Fibroblast of peridontal ligament (primary cell): Measurements from ENCODE around the gene BET1L.
"Not testable (repeated sequence)": the region's sequence is repeated elsewhere in the genome, so short reads cannot be mapped to it uniquely, and the experiment has no call there.

Experiments used
- DNase-seq: peaks from one replicate; pipeline ENCODE4 v3.0.0-alpha.2; 2010; ENCODE audit errors: extremely low read depth

The BET1L gene

DNA sequence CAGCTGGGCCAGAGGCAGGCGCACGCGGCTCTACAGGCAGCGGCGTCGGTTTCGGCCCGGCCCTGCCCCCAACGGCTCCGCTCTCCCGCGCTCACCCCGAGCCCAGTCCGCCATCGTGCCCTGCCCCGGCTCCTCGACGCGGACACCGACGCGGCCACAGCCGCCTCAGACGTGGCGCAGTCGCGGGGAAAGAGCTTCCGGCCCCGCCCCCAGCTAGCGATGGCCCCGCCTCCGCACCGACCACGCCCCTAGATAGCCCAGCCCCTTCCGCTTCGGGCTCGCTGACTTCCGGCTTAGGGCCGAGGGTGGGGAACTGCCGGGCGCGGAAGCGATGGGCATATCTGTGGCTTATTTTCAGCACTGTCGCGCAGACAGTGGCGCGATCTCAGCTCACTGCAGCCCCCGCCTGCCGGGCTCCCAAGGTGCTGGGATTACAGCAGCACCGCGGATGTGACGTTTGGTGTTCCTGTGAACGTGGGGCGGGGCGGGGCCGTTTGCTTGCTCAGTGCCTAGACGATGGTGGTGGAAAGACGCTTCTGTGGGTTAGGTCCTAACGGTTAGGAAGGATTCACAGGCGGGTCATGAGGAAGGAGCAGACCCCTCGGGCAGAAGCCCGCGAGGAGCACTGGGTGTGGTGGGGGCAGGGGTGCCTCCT lies at the start of gene BET1L, which contains the start of gene RIC8A:
Gene BET1L, minus strand, starts transcription at position 192 of the 655 bp plus-strand sequence. Its CDS starts 78 bp downstream, at position 114.
Gene RIC8A, plus strand, starts transcription at position 501 of the 655 bp plus-strand sequence. CDS start 1,147 bp downstream, outside the sequence.
- peak; percentile 97 for DNase-seq

- no peak for DNase-seq
Measured at GRCh38 chr11:255816-256215, 48.6 kb upstream of the BET1L start.

DNA sequence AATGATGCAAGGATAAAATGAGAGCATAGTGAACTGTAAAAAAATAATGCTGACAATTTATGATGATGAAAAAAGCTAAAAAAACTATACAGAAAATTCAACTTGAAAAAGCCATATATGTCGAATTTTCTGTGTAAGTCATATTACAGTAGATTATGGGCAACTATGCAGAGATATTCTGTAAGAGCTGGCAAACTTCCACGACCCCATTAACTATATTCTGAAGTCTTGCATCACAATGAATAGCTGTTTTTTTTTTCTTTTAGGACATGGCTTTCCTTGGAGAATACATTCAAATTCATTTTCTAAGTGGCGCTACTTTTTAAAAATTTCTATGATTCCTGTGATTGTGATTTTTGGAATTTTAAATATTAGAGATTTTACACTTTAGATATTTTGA lies 48.0 kb upstream of the BET1L start:
- DNase-seq, result peak; percentile 34

GRCh38 chr11:253886-254270 lies 46.7 kb upstream of the BET1L start:
- no peak for DNase-seq

DNA sequence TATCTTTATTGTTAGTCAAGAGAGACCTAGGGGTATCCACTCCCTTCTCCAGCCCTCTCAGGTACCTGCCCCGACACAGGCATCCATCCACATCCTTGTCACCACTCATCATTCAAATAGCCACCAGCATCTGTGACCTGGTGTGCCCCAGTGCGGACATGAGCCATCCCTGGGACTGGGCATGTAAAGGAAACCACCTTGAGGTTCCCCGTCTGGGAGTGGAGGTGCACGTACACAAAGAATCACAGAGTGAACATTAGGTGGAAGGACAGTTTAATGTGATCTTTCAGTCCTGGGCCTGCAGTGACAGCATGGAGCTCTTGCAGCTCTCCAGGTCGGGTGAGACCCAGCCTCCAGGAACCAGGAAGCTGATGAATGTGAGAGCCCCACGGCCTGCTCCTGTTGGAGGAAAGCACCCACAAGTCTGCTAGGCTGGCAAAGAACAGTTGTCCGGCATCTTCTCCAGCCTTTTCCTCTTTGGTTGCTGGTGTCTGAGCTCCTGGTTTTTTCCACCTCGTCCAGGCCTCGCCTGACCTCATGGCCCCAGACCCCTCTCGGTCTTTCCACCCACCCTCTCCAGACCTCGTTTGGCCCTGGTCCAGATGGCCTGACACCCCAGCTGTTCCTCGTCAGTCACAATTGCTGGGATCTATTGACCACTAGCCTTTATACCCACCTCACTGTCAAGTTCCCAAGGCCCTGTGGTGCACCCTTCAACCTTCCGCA lies 46.1 kb upstream of the BET1L start:
- no peak for DNase-seq

DNA sequence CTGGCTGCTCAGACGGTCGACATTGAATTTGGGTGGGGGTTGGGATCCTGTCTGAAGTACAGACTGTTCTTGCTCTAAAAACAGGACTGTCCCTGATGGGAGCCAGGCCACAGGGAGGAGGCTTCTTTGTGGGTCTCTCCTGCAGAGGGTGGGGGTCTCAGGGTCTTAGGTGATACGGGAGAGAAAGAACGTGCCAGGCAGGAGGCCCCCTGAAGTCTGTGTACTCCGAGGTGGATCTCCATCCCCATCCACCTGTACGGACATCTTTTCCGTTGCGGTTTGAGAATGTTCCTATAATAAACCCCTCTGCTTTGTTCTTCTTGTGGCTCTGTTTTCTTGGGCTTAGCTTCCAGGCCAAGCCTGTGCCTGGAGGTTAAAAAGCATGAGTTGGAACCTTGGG lies 45.5 kb upstream of the BET1L start:
- DNase-seq, result no peak

- no peak for DNase-seq
Measured at GRCh38 chr11:251550-251949, 44.4 kb upstream of the BET1L start.

DNA sequence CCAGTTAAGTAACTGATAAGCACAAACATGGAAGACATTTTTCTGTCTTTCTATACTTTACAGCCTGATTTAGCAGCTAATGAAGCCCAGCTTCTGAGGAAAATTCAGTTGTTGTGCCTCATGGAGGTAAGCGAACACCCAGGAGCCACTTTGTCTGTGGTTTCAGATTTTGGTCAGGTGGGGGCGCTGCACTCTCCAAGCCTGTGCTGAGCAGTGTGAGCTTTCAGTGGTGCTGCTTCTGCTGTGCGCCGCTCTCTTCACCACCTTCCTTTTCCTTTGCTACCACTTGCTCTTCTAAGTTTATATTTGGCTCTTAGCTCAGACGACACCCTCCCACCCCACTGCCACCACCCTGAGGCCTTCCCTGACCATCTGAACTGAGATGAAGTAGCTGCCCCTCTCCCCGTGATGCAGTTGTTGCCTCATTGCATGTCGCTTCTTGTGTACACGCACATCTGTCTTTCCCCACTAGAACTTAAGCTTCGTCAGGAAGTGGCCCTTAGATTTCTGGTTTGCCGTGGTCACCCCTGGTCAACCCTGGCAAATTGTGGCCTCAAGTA lies 43.6 kb upstream of the BET1L start:
- DNase-seq, result peak; percentile 59

DNA sequence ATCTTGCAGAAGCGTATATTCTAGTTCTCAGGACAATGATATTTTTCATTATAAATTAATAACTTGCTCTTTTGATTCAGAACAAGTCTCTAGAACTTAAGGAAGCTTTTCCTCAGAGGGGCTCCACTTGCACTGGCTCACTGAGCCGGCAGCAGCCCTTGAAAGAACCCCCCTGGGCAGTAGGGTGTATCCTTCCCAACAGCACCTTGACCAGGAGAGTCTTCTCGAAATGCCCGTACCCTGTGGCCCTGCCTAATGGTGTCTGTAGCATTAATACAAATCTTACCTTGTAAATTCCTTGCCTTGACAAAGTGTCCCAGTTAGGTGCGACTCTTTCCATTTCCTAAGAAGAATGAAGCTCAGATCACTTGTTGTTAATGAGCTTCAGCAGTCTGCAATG lies 43.1 kb upstream of the BET1L start:
- no peak for DNase-seq

- no peak for DNase-seq
Measured at GRCh38 chr11:249062-249461, 41.9 kb upstream of the BET1L start.

GRCh38 chr11:244376-244775 lies 37.2 kb upstream of the BET1L start:
- no peak for DNase-seq

GRCh38 chr11:241634-242033 lies 34.4 kb upstream of the BET1L start:
- no peak for DNase-seq

- no peak for DNase-seq
Measured at GRCh38 chr11:240315-240714, 33.1 kb upstream of the BET1L start.

GRCh38 chr11:238346-238745 lies 31.1 kb upstream of the BET1L start:
- not testable (repeated sequence) for DNase-seq

DNA sequence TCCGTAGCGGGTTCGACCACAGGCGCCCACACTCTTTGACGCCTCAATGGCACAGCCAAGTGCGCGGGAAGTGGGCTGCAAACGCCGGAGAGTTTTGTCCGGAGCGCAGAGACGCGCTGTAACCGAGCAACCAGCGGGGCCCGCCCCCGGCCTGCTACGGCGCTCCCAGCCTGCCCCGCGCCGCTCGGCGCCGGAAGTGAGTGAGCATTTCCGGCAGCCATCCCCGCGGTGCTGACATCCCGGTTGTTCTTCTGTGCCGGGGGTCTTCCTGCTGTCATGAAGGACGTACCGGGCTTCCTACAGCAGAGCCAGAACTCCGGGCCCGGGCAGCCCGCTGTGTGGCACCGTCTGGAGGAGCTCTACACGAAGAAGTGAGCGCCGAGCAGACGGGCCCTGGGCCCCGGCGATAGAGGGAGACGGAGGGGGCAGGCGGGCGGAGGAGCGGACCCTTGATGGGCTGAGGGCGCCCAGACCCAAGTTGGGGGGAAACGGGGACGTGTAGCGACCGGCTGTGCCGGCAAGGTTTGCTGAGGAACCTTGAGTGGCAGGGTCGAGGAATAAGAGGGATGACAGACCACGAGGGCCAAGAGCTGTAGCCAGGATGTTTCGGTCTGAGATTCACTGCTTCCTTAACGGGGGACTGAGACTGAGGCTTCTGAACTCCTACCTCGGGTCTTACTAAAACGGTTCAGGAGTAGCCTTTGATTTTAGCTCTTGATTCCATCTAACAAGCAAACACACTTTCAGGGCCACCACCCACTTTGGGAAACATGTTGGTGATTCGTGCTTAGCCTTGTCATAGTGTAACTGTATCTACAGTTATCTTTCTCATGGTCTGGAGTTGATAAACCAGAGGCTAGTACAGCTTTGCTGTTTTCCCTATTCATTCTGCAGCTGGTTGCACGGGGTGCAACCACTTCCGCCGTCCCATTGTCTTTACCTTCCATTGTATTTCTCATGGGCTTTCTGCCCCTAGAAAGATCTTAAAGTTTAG lies 29.9 kb upstream of the BET1L start, which contains the start of gene PSMD13:
Gene PSMD13, plus strand, starts transcription at position 203 of the 994 bp plus-strand sequence. Its CDS starts 74 bp downstream, at position 277.
- peak; percentile 74 for DNase-seq

DNA sequence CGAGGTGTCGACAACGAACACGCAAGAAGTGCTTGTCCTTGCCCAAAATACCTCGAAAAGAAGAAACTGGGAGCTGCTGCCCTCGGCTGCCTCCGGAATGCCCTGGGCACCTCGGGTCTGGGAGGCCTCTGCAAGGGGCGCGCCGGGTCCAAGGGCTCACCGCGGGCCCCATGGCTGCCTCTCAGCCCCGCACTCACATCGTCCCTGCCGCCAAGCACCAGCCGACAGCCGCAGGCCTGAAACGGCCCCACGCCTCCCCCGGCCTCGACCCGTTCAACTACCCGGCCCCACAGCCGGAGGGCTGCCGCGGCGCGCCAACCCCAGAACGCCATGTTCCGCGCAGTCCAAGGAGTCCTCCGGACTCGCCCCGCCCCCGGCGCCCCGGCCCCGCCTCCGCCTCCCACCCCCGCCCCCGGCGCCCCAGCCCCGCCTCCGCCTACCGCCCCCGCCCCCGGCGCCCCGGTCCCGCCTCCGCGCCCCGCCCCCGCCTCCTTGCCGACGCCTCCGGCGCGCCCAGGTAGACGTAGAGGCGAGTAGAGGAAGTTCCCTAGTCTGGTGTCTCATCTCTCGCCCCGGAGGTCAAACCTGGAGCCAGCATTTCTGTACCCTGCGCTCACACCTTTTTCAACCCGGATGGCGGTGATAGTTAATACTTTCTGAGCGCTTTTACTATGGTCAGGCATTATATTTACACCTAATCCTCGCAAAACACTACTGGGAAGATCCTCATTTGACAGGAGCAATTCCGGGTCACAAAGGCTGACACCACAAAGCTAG lies 29.0 kb upstream of the BET1L start, which contains the start of gene SIRT3:
Gene SIRT3, minus strand, starts transcription at position 346 of the 777 bp plus-strand sequence. Its CDS starts 14 bp downstream, at position 332.
- peak; percentile 53 for DNase-seq

DNA sequence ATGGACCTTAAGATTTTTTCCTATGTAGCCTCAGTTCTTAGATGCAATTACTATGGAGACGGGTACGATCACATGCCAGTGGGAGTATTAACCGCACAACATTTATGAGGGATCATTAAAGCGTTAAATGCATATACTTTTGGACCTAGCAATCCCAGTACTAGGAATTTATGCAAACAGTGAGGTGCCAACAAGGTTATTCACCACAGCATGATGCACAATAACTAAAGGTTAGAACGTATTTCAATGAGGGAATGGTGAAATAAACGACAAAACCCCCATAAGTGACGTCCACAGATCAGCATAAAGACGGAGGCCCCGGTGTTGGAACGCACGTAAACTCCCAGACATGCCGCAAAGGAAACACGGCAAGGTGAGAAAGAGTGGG lies 28.4 kb upstream of the BET1L start:
- peak; percentile 27 for DNase-seq

DNA sequence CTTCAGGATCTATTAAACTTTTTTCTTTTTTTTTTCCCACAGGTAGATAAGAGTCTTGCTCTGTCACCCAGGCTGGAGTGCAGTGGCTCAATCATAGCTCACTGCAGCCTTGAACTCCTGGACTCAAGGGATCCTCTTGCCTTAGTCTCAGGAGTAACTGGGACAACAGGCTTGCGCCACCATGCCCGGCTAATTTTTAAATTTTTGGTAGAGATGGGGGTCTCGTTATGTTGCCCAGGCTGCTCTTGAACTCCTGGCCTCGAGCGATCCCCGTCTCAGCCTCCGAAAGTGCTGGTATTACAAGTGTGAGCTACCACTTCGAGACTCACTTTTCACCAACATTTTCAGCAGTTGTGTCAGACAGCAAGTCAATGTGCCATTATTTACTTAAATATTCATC lies 28.0 kb upstream of the BET1L start:
- DNase-seq, result no peak

DNA sequence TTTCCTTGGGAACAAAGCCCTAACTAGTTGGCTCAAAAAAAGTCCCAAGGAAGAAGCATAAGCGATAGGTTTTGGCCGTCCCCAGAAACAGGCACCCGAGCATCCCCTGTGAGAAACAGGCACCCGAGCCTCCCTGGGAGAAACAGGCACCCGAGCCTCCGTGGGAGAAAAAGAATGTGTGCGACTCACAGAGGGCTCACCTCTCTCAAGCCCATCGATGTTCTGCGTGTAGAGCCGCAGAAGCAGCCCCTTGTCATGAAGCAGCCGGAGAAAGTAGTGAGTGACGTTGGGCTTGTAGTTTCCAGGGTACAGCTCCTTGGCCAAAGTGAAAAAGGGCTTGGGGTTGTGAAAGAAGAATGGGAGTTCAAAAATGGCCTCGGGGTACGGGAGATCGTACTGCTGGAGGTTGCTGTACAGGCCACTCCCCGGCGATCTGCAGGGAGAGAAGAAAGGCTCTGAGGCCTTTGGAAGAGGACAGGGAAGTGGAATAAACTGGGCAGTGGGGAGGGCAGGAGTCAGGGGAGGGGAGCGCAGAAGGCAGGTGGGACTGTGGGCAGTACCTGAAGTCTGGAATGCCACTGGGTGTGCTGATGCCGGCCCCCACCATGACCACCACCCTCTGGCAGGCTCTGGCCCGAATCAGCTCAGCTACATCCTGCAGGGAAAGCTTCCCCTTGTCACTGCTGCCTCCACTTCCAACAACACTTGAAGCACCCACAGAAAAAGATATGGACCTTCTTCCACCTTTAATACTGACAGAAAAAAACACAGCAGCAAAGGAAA lies 25.8 kb upstream of the BET1L start:
- no peak for DNase-seq

GRCh38 chr11:230431-230830 lies 23.2 kb upstream of the BET1L start:
- DNase-seq, result no peak
